Osteoblast (primary cell): ENCODE data around the gene MED12. TPM values are rescaled to one million over a fixed set of nuclear protein-coding genes. Genes with fewer than 3 reads are reported as not detected.

ENCODE experiments used
- DNase-seq: peaks from one replicate; pipeline ENCODE4 v3.0.0; 2011; ENCODE audit warnings: low spot score, mixed read lengths; ENCODE audit not compliant: insufficient read length; ENCODE audit errors: missing footprints
- H2AFZ ChIP-seq: 2 replicates; pipeline ENCODE4 v1.6.0; 2011; ENCODE audit warnings: mild to moderate bottlenecking, low read length
- H3K27ac ChIP-seq: 2 replicates; pipeline ENCODE4 v1.5.1; 2011; ENCODE audit warnings: mild to moderate bottlenecking, low read depth, low read length, moderate library complexity
- H3K27me3 ChIP-seq: 2 replicates; pipeline ENCODE4 v1.6.0; 2012; ENCODE audit warnings: mild to moderate bottlenecking, control low read depth, inconsistent platforms, low read length, moderate library complexity; ENCODE audit not compliant: insufficient read depth
- H3K36me3 ChIP-seq: 2 replicates; pipeline ENCODE4 v1.5.1; 2011; ENCODE audit warnings: mild to moderate bottlenecking, low read length, control low read depth, moderate library complexity; ENCODE audit not compliant: insufficient read depth
- H3K4me1 ChIP-seq: 2 replicates; pipeline ENCODE4 v1.5.1; 2011; ENCODE audit warnings: mild to moderate bottlenecking, low read length, control low read depth, moderate library complexity; ENCODE audit not compliant: insufficient read depth
- H3K4me2 ChIP-seq: 2 replicates; pipeline ENCODE4 v1.6.0; 2011; ENCODE audit warnings: mild to moderate bottlenecking, low read length; ENCODE audit not compliant: insufficient read depth
- H3K4me3 ChIP-seq: fragments of 200-600 bp; sonication (generic); 3 replicates; pipeline ENCODE4 v1.5.1; 2012; ENCODE audit warnings: mild to moderate bottlenecking, low read length, inconsistent platforms; ENCODE audit not compliant: insufficient read depth
- H3K79me2 ChIP-seq: 2 replicates; pipeline ENCODE4 v1.6.0; 2012; ENCODE audit warnings: mild to moderate bottlenecking, low read length, control low read depth, inconsistent platforms; ENCODE audit not compliant: insufficient read depth
- H3K9me3 ChIP-seq: 2 replicates; pipeline ENCODE4 v1.5.1; 2011; ENCODE audit warnings: low read depth, low read length, control low read depth
- H4K20me1 ChIP-seq: 2 replicates; pipeline ENCODE4 v1.6.0; 2012; ENCODE audit warnings: mild to moderate bottlenecking, low read length, control low read depth; ENCODE audit not compliant: insufficient read depth
- total RNA-seq: library from RNA; depleted of rRNA; stranded (reverse); fragments of >200 nt; gene quantifications from 2 replicates; pipeline ENCODE4 v1.2.3, GENCODE V29; 2012
- TF ChIP-seq, protein P1 (sequence below): IDR thresholded peaks from 2 replicates; pipeline ENCODE4 v1.5.1; 2011; ENCODE audit warnings: mild to moderate bottlenecking, low read depth, low read length, moderate library complexity; ENCODE audit errors: extremely low read depth

The MED12 gene
- total RNA-seq, 1 donor: 24.2 TPM

DNA sequence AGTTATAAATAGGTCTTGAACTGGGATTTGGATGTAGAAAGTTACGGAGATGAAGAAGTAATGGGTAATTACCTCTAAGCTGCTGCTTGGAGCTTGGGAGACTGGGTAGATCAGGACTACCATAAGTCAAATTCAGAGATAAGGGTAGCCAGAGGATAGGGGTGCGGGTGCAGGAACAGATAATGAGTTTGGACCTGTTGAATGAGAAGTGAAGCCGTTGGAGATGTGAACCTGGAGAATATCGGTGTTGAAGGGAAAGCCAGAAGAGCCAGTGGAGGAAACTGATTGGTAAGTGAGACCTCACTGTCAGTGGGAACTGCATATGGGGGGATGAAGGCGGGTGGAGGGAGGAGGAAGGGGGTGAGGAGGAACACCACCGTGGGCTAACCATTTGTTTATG lies 23.4 kb upstream of the MED12 start:
- TF ChIP-seq, protein P1, sequence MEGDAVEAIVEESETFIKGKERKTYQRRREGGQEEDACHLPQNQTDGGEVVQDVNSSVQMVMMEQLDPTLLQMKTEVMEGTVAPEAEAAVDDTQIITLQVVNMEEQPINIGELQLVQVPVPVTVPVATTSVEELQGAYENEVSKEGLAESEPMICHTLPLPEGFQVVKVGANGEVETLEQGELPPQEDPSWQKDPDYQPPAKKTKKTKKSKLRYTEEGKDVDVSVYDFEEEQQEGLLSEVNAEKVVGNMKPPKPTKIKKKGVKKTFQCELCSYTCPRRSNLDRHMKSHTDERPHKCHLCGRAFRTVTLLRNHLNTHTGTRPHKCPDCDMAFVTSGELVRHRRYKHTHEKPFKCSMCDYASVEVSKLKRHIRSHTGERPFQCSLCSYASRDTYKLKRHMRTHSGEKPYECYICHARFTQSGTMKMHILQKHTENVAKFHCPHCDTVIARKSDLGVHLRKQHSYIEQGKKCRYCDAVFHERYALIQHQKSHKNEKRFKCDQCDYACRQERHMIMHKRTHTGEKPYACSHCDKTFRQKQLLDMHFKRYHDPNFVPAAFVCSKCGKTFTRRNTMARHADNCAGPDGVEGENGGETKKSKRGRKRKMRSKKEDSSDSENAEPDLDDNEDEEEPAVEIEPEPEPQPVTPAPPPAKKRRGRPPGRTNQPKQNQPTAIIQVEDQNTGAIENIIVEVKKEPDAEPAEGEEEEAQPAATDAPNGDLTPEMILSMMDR: no peak
- no peaks in the 10 kb centered on the region for H3K36me3 ChIP-seq
- H3K27me3 ChIP-seq: peaks cover 12% of the 10 kb centered on the region
- no peaks in the 10 kb centered on the region for H3K79me2 ChIP-seq
- peak overlapping the region; percentile 74 for H3K4me3 ChIP-seq
- H4K20me1 ChIP-seq: no peaks in the 10 kb centered on the region
- no peak for DNase-seq
- peaks cover 4% of the 10 kb centered on the region for H3K4me1 ChIP-seq
- H3K9me3 ChIP-seq: no peaks in the 10 kb centered on the region
- peak overlapping the region; percentile 88 for H3K4me2 ChIP-seq
- H3K27ac ChIP-seq: no peak overlapping the region
- H2AFZ ChIP-seq: peak overlapping the region; percentile 88

DNA sequence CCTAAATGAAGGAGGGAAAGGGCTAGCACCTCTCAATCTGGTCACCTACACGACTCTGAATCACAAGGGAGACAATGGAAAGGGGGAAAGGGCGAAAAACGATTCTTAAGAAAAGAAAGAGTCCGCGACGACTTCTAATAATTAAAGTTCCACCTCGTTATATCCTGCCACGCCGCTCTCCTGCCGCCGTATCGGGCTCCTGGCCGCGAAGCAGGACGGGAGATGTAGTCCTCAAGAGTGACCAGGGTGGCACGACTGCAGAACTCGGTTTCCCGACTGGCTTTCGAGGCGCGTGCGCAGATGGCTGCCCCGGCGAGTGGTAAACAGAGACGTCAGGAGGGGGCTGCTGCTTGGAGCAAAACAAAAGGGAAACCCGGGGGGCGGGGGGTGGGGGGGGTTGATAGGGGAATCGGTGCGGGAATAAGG lies 22.8 kb upstream of the MED12 start, which contains the start of gene FOXO4:
Gene FOXO4, plus strand, starts transcription at position 297 of the 426 bp plus-strand sequence. CDS start 678 bp downstream, outside the sequence.
- DNase-seq: peak; percentile 94
- H2AFZ ChIP-seq: peak within 1 kb of the TSS; percentile 88
- TF ChIP-seq, protein P1: no peak

DNA sequence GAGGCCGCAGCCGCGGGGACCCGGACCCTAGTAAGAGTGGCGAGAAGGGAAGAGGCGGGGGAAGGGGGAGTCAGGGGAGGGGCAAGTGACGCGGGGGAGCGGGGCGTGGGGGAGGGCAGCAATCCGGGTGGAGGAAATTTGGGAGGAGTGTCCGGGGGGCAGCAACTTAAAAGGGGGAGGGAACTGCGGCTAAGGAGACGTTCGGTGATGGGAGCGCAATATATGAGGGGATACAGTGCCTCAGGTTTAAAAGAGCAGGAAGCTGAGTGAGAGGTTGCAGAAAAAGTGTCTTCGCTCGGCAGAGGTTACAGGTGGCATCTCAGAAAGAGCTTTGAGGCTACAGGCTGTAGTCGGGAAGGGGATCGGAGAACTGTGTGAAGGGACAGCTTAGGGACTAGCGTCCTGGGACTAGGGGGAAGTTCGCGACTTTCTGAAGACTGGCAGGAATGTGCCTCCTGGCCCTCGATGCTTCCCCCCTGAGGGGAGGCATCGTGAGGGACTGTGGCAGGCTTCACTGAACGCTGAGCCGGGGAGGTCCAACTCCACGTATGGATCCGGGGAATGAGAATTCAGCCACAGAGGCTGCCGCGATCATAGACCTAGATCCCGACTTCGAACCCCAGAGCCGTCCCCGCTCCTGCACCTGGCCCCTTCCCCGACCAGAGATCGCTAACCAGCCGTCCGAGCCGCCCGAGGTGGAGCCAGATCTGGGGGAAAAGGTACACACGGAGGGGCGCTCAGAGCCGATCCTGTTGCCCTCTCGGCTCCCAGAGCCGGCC lies 22.2 kb upstream of the MED12 start:
- TF ChIP-seq, protein P1: no peak
- peak overlapping the region; percentile 88 for H2AFZ ChIP-seq
- DNase-seq: peak; percentile 88
- no peaks in the 10 kb centered on the region for H4K20me1 ChIP-seq
- H3K9me3 ChIP-seq: no peaks in the 10 kb centered on the region
- peaks cover 12% of the 10 kb centered on the region for H3K27me3 ChIP-seq
- H3K27ac ChIP-seq: no peak overlapping the region
- no peaks in the 10 kb centered on the region for H3K79me2 ChIP-seq
- peak overlapping the region; percentile 94 for H3K4me2 ChIP-seq
- H3K4me3 ChIP-seq: peak overlapping the region; percentile 74
- H3K36me3 ChIP-seq: no peaks in the 10 kb centered on the region
- peaks cover 4% of the 10 kb centered on the region for H3K4me1 ChIP-seq

More for the DNA sequence above, 22.8 kb upstream of the MED12 start, which contains the start of gene FOXO4:
- H3K79me2 ChIP-seq: no peaks in the 10 kb centered on the region
- H3K4me3 ChIP-seq: peak within 1 kb of the TSS; percentile 74
- no peaks in the 10 kb centered on the region for H3K9me3 ChIP-seq
- peaks cover 12% of the 10 kb centered on the region for H3K27me3 ChIP-seq
- H4K20me1 ChIP-seq: no peaks in the 10 kb centered on the region
- H3K4me2 ChIP-seq: peak within 1 kb of the TSS; percentile 94
- no peak within 1 kb of the TSS for H3K27ac ChIP-seq
- H3K36me3 ChIP-seq: no peaks in the 10 kb centered on the region
- H3K4me1 ChIP-seq: peaks cover 4% of the 10 kb centered on the region

DNA sequence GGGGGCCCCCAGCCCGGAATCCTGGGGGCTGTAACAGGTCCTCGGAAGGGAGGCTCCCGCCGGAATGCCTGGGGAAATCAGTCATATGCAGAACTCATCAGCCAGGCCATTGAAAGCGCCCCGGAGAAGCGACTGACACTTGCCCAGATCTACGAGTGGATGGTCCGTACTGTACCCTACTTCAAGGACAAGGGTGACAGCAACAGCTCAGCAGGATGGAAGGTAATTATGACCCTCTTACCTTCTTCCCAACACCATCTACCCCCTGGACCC lies 21.7 kb upstream of the MED12 start:
- Histone ChIP-seq H4K20me1 (no peaks in the 10 kb centered on the region), H3K36me3 (no peaks in the 10 kb centered on the region), H3K4me2 (peak overlapping the region; percentile 94), H3K4me3 (peak overlapping the region; percentile 74), H2AFZ (no peak overlapping the region), H3K4me1 (peaks cover 4% of the 10 kb centered on the region), H3K9me3 (no peaks in the 10 kb centered on the region), H3K27ac (no peak overlapping the region), H3K79me2 (no peaks in the 10 kb centered on the region), H3K27me3 (peaks cover 12% of the 10 kb centered on the region)
- TF ChIP-seq, protein P1: no peak
- no peak for DNase-seq
